Upper lobe of right lung (tissue), 1 donor: ENCODE data around the gene UBR4. TPM values are rescaled to one million over a fixed set of nuclear protein-coding genes. Genes with fewer than 3 reads are reported as not detected.

Source experiments
- ATAC-seq: fragments of 200-7000 bp; cut with Tn5 transposase; one replicate; pipeline ENCODE4 v1.9.1; 2020; ENCODE audit warnings: mild to moderate bottlenecking, moderate library complexity
- DNase-seq: peaks from one replicate; pipeline ENCODE4 v3.0.0-alpha.2; 2020
- H3K27ac ChIP-seq: fragments of 200-600 bp; one replicate; pipeline ENCODE4 v1.8.0; 2022
- H3K27me3 ChIP-seq: fragments of 200-600 bp; one replicate; pipeline ENCODE4 v1.8.0; 2022; ENCODE audit warnings: mild to moderate bottlenecking
- H3K36me3 ChIP-seq: fragments of 200-600 bp; one replicate; pipeline ENCODE4 v1.8.0; 2022
- H3K4me1 ChIP-seq: fragments of 200-600 bp; one replicate; pipeline ENCODE4 v1.8.0; 2022
- H3K4me3 ChIP-seq: fragments of 200-600 bp; one replicate; pipeline ENCODE4 v1.8.0; 2022; ENCODE audit warnings: mild to moderate bottlenecking
- H3K9me3 ChIP-seq: fragments of 200-600 bp; one replicate; pipeline ENCODE4 v1.8.0; 2022
- intact Hi-C: fragments of 100-400 bp; cut with DNase I; formaldehyde crosslinking; loops from one replicate; pipeline ENCODE4 v1.11.0; 2022
- total RNA-seq: library from RNA; stranded (reverse); fragmentation: NEBNext Ultra II Directional; extraction: Animal tissue kit (Norgen Biotek cat#: 25700); gene quantifications from one replicate; pipeline ENCODE4 v1.2.1, GENCODE V29; 2021
- TF ChIP-seq, protein P1 (sequence below): fragments of 200-600 bp; IDR thresholded peaks from one replicate; pipeline ENCODE4 v1.8.0; 2022; ENCODE audit warnings: antibody characterized with exemption
- donor health status: DM: no; HTN: yes; CAD: no; lungs with severe emphysema.

UBR4 gene
- total RNA-seq, 1 donor from 2014 or later: 110 TPM

DNA sequence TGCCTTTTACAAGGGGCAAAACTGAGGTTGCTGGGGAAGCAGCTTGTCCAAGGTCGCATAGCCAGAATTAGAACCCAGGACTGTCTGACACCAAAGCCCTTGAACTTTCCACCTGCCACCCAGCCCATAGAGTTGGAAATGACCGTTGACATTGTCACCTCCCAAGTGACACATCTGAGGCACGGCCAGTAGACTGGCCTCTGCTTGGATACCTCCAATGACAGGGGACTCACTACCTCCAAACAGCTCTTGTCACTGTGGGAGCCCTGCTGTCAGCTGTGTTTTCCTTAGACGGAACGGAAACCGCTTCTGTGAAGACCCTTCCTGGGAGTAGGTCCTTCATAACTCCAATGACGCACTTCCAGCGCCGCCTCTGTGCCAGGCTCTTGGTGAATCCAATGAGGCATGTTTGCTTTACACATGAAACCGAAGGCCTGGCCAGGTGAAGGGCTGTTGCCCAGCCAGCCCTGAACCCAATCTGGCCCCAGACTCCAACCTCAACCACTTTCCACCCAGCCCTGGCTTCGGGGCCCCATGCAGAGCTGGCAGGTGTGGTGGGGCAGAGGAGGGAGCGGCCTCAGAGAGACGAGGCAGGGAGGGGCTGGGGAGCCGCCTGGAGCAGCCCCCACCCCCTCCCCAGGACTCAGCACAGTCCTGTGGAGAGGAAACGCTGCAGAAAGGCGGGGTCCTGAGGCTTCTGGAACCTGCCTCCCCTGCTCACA is 144.4 kb downstream of the UBR4 start:
- peaks cover 19% of the 10 kb centered on the region for H3K4me1 ChIP-seq
- no peak for DNase-seq
- H3K27ac ChIP-seq: peak overlapping the region; percentile 2
- H3K4me3 ChIP-seq: no peak overlapping the region
- no peaks in the 10 kb centered on the region for H3K36me3 ChIP-seq
- intact Hi-C loops: no loop called here
- peak; percentile 22 for ATAC-seq
- TF ChIP-seq, protein P1, sequence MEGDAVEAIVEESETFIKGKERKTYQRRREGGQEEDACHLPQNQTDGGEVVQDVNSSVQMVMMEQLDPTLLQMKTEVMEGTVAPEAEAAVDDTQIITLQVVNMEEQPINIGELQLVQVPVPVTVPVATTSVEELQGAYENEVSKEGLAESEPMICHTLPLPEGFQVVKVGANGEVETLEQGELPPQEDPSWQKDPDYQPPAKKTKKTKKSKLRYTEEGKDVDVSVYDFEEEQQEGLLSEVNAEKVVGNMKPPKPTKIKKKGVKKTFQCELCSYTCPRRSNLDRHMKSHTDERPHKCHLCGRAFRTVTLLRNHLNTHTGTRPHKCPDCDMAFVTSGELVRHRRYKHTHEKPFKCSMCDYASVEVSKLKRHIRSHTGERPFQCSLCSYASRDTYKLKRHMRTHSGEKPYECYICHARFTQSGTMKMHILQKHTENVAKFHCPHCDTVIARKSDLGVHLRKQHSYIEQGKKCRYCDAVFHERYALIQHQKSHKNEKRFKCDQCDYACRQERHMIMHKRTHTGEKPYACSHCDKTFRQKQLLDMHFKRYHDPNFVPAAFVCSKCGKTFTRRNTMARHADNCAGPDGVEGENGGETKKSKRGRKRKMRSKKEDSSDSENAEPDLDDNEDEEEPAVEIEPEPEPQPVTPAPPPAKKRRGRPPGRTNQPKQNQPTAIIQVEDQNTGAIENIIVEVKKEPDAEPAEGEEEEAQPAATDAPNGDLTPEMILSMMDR: no peak
- H3K9me3 ChIP-seq: no peaks in the 10 kb centered on the region
- no peaks in the 10 kb centered on the region for H3K27me3 ChIP-seq

GRCh38 chr1:19064906-19065450 is 145.1 kb downstream of the UBR4 start:
- intact Hi-C loops: no loop called here
- DNase-seq: no peak
- Histone ChIP-seq H3K27ac (no peak overlapping the region), H3K9me3 (no peaks in the 10 kb centered on the region), H3K36me3 (no peaks in the 10 kb centered on the region), H3K27me3 (no peaks in the 10 kb centered on the region), H3K4me1 (peaks cover 19% of the 10 kb centered on the region), H3K4me3 (no peak overlapping the region)
- TF ChIP-seq, protein P1: no peak
- ATAC-seq: no peak

DNA sequence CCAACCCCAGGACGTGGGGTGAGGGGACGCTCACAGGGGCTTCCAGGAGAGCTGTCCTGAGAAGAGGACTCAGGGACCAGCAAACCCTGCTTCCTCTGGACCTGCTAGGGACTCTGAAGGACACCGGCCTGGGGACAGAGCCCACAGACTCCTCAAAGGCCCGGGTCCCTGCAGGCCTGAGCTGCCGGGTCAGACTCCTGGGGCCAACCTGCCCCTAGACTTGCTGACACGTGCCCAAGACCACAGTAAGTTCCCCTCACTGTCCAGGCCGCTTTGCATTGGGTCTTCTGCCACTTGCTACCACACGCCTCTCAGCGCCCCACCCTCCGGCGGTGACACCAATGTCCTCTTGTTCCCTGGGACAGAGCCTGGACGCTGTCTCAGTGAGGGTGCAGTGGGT is 146.9 kb downstream of the UBR4 start:
- DNase-seq: no peak
- Histone ChIP-seq H3K27me3 (no peaks in the 10 kb centered on the region), H3K9me3 (no peaks in the 10 kb centered on the region), H3K27ac (no peak overlapping the region), H3K4me1 (peaks cover 19% of the 10 kb centered on the region), H3K36me3 (no peaks in the 10 kb centered on the region), H3K4me3 (no peak overlapping the region)
- ATAC-seq: no peak
- intact Hi-C loops: no loop called here
- TF ChIP-seq, protein P1: no peak

DNA sequence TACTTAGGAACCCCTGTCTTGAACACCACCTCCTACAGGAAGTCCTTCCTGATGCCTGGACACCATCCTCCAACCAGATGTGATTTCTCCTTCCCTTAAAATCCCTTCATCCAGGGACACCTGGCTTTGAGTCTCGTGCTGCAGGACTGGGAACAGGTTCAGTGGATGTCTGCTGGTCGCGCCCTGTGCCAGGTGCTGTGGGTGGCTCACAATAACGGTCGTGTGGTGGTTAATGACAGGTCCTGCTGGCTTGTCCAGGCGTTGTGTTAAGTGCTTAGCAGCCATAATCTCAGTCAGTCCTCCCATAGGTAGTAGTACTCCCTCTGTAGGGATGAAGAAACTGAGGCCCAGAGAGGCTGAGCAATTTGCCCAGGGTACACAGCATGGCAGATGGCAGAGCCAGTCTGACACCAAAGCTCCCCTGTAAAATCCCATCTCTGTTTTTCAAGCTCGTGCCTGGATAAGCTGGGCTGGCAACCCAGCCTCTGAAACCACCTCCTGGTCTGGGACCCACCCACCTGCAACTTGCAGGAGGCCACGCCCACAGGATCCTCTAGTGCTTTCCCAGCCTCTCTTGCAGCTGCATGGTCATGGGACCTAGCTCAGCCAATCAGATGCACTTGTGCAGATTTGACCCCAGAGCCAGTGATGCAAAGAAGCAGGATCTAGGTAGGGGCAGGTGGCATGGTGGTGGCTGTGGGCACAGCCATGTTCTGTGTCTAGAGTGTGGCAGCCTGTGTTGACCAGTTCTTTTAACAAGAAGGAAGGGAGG is 147.6 kb downstream of the UBR4 start:
- no peak for DNase-seq
- ATAC-seq: no peak
- Histone ChIP-seq H3K4me1 (peaks cover 13% of the 10 kb centered on the region), H3K36me3 (no peaks in the 10 kb centered on the region), H3K27ac (no peak overlapping the region), H3K9me3 (no peaks in the 10 kb centered on the region), H3K27me3 (no peaks in the 10 kb centered on the region), H3K4me3 (no peak overlapping the region)
- intact Hi-C loops: no loop called here
- TF ChIP-seq, protein P1: no peak

DNA sequence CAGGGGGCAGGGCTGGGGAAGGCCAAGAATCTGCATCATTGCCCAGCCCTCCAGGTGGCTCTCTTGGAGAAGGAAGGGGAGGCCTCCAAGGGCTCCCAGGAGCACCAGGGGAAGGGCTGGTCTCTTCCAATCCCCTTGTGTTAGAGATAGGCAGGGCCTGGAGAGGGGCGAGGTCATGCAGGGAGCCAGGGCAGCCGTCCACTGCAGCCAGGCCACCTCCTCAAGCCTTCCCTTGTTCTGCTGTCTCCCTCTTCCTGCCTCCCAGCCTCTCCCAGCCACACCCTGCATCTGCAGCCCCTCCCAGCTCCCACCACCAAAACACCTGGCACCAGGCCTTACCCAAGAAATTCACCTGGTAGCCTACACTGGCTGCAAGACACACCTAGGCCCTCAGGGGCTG is 148.3 kb downstream of the UBR4 start:
- no peaks in the 10 kb centered on the region for H3K36me3 ChIP-seq
- H3K9me3 ChIP-seq: no peaks in the 10 kb centered on the region
- no peak overlapping the region for H3K4me3 ChIP-seq
- no peaks in the 10 kb centered on the region for H3K27me3 ChIP-seq
- intact Hi-C loops: no loop called here
- DNase-seq: no peak
- peaks cover 7% of the 10 kb centered on the region for H3K4me1 ChIP-seq
- no peak overlapping the region for H3K27ac ChIP-seq
- TF ChIP-seq, protein P1: no peak
- ATAC-seq: no peak
